Right lobe of liver (tissue), 6 donors: ENCODE results near the gene BLVRB. TPM values are rescaled to one million over a fixed set of nuclear protein-coding genes. Genes with fewer than 3 reads are reported as not detected.
A peak's percentile ranks its signal among the peaks of the same experiment; 100 is the strongest.
"Not testable (repeated sequence)": the region's sequence is repeated elsewhere in the genome, so short reads cannot be mapped to it uniquely, and the experiment has no call there.

Source experiments
- ATAC-seq, 4 donors: fragments of 200-7000 bp; cut with Tn5 transposase; one replicate each; pipeline ENCODE4 v1.9.1; 2020; ENCODE audit warnings: mild to moderate bottlenecking in 4 of 4, moderate library complexity in 4 of 4
- DNase-seq, 3 donors: peaks; one replicate each; pipeline ENCODE4 v3.0.0-alpha.2; 2020
- H3K27ac ChIP-seq, 3 donors: fragments of 200-600 bp; one replicate each; pipeline ENCODE4 v1.8.0; 2022
- H3K27me3 ChIP-seq, 2 donors: fragments of 200-600 bp; one replicate each; pipeline ENCODE4 v1.8.0; 2022
- H3K36me3 ChIP-seq, 4 donors: fragments of 200-600 bp; sonication (generic) in 1 of 4; one replicate each; pipeline versions ENCODE4 v1.5.1 to v1.8.0; 2017 to 2022; ENCODE audit warnings: control low read depth in 1 of 4
- H3K4me1 ChIP-seq, 4 donors: fragments of 200-600 bp; sonication (generic) in 1 of 4; one replicate each; pipeline versions ENCODE4 v1.5.1 to v1.8.0; 2017 to 2022; ENCODE audit warnings: control low read depth in 1 of 4
- H3K4me3 ChIP-seq, 3 donors: fragments of 200-600 bp; one replicate each; pipeline ENCODE4 v1.8.0; 2022
- H3K9me3 ChIP-seq, 4 donors: fragments of 200-600 bp; sonication (generic) in 1 of 4; one replicate each; pipeline versions ENCODE4 v1.5.1 to v1.8.0; 2017 to 2022; ENCODE audit warnings: control low read depth in 1 of 4
- CTCF ChIP-seq, 4 donors: fragments of 200-600 bp in 3 of 4; fragments of 450-650 bp in 1 of 4; IDR thresholded peaks; one replicate each; pipeline versions ENCODE4 v1.5.1 to v1.8.0; 2016 to 2022; ENCODE audit warnings: antibody characterized with exemption in 4 of 4, mild to moderate bottlenecking in 2 of 4
- POLR2A ChIP-seq: fragments of 450-650 bp; IDR thresholded peaks from one replicate; pipeline ENCODE4 v1.6.1; 2017; ENCODE audit warnings: antibody characterized with exemption, mild to moderate bottlenecking
- WGBS: methylation state at CpG from one replicate; pipeline ENCODE4 v1.1.6; 2018; ENCODE audit warnings: low coverage, low lambda C conversion rate; ENCODE audit not compliant: insufficient coverage; ENCODE audit errors: missing lambda C conversion rate; 5-methylcytosine and 5-hydroxymethylcytosine counted together
- intact Hi-C, 2 donors: fragments of 100-400 bp; cut with DNase I; formaldehyde crosslinking; loops; one replicate each; pipeline versions ENCODE4 v1.11.2 to v1.14.1; 2022
- total RNA-seq, 6 experiments: library from RNA; depleted of rRNA in 2 of 6; stranded (reverse); fragments of >200 nt in 2 of 6; fragmentation: NEBNext Ultra II Directional in 3 of 6; extraction: Animal tissue kit (Norgen Biotek cat#: 25700) in 3 of 6; gene quantifications; one replicate each; pipeline versions ENCODE4 v1.1.0 to v1.2.4, GENCODE V29; 2016 to 2023
- donor health status: DM: no; HTN: yes; CAD: no.
- donor health status: DM: no; HTN: no; CAD: no.
- donor health status: DM: no; HTN: no; CAD: no.
- donor health status: DM: no; HTN: yes; CAD: no.
- donor health status: DM: no; HTN: yes; CAD: no.

BLVRB gene
- total RNA-seq, 6 experiments from 2014 or later: 127 to 326 (median 146) TPM

- H3K4me3 ChIP-seq: no peak overlapping the region
These were observed 53.5 kb downstream of the BLVRB start for GRCh38 chr19:40411958-40412499.

GRCh38 chr19:40411125-40411842 is 54.3 kb downstream of the BLVRB start:
- DNase-seq: no peak
- H3K9me3 ChIP-seq: no peaks in the 10 kb centered on the region
- WGBS: 46% methylated on average over 6 of the region's 16 CpGs
- intact Hi-C loops: no loop called here
- no peaks in the 10 kb centered on the region for H3K4me1 ChIP-seq
- H3K4me3 ChIP-seq: no peak overlapping the region
- no peaks in the 10 kb centered on the region for H3K27me3 ChIP-seq
- no peaks in the 10 kb centered on the region for H3K36me3 ChIP-seq
- peak; percentile 16 to 30 (median 22) for ATAC-seq
- TF ChIP-seq CTCF (IDR thresholded peaks at IDR 0.05): no peak
- no peak for TF ChIP-seq POLR2A
- H3K27ac ChIP-seq: no peak overlapping the region

More at GRCh38 chr19:40411958-40412499, 53.5 kb downstream of the BLVRB start:
- Histone ChIP-seq H3K27ac (no peak overlapping the region), H3K4me1 (no peaks in the 10 kb centered on the region), H3K27me3 (no peaks in the 10 kb centered on the region), H3K9me3 (no peaks in the 10 kb centered on the region), H3K36me3 (no peaks in the 10 kb centered on the region)
- 40% methylated on average over 1 of the region's 8 CpGs for WGBS
- no peak for TF ChIP-seq CTCF (IDR thresholded peaks at IDR 0.05)
- TF ChIP-seq POLR2A: no peak
- no peak for ATAC-seq
- intact Hi-C loops: no loop called here
- DNase-seq: no peak

- 20% methylated on average over 1 of the region's 9 CpGs for WGBS
- TF ChIP-seq POLR2A (no peak), CTCF (IDR thresholded peaks at IDR 0.05) (no peak)
- no peak for DNase-seq
- Histone ChIP-seq H3K36me3 (no peaks in the 10 kb centered on the region), H3K4me3 (no peak overlapping the region), H3K27me3 (no peaks in the 10 kb centered on the region), H3K9me3 (no peaks in the 10 kb centered on the region), H3K27ac (no peak overlapping the region), H3K4me1 (no peaks in the 10 kb centered on the region)
- intact Hi-C loops: no loop called here
- no peak for ATAC-seq
These were observed 55.5 kb downstream of the BLVRB start for GRCh38 chr19:40410030-40410389.

GRCh38 chr19:40408598-40408925 is 57.0 kb downstream of the BLVRB start:
- ATAC-seq, H3K4me1 ChIP-seq, H3K27me3 ChIP-seq, H3K4me3 ChIP-seq, H3K9me3 ChIP-seq, H3K36me3 ChIP-seq, intact Hi-C loops, H3K27ac ChIP-seq, DNase-seq: not testable (repeated sequence)
- WGBS: 100% methylated on average over 1 of the region's 8 CpGs

GRCh38 chr19:40407714-40408597 is 57.6 kb downstream of the BLVRB start:
- ATAC-seq (no peak), DNase-seq (no peak)
- Histone ChIP-seq H3K36me3 (no peaks in the 10 kb centered on the region), H3K9me3 (no peaks in the 10 kb centered on the region), H3K27ac (no peak overlapping the region), H3K4me3 (no peak overlapping the region), H3K4me1 (no peaks in the 10 kb centered on the region), H3K27me3 (no peaks in the 10 kb centered on the region)
- intact Hi-C loops: no loop called here
- whole genome bisulfite sequencing: 67% methylated on average over 13 of the region's 22 CpGs
- TF ChIP-seq CTCF (IDR thresholded peaks at IDR 0.05) (no peak), POLR2A (no peak)
